Measurements from ENCODE around the gene LYL1.
A peak's percentile ranks its signal among the peaks of the same experiment; 100 is the strongest.

Gene LYL1

DNA sequence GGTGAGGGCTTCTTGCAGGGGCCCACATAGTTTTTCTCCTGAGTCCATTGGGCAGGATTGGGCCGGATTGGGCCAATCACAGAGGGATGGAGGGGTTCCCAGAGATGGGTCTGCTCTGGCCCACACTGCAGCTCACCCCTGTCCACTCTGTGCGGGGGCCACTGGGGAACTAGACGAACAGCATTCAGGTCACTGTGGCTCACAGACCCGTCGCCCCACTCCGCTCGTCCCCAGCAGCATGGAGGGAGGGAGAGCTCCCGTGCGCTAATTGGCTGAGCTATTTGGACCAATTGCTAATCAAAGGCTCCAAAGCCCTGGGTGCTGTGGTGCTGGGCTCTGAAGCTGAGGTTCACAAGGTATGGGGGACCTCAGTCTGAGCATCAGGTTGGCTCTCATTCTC, 26.7 kb upstream of the LYL1 start:
- no peak for DNase-seq (ENCODE audit: low spot score)

DNA sequence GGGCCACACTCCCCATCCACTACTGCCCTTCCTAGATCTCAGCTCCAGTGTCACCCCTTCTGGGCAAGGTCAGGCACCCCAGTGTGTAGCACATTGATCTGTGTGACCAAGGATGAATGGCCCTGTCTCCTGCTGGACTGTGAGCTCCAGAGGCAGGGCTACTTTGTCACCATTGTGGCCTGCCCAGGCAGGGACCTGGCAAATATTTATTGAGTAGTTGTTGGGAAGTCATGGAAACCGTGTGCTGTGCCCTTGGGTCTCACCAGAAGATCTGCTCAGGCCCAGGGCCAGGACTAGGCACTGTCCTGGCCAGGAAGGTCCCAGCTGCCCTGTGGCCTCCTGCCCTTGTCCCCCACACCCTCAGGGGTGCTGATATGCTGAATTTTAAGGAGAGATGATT, 25.9 kb upstream of the LYL1 start:
- DNase-seq (ENCODE audit: low spot score) = no peak

GRCh38 chr19:13127811-13128575, 25.3 kb upstream of the LYL1 start:
- no peak for DNase-seq (ENCODE audit: low spot score)

- DNase-seq (ENCODE audit: low spot score) = no peak
These were observed 24.4 kb upstream of the LYL1 start for GRCh38 chr19:13127051-13127450.

GRCh38 chr19:13122980-13123957, 20.6 kb upstream of the LYL1 start:
- DNase-seq (ENCODE audit: low spot score) = no peak

- no peak for DNase-seq (ENCODE audit: low spot score)
These were observed 19.7 kb upstream of the LYL1 start for GRCh38 chr19:13122275-13122878.

GRCh38 chr19:13121551-13122274, 19.1 kb upstream of the LYL1 start:
- DNase-seq (ENCODE audit: low spot score) = no peak

GRCh38 chr19:13120817-13121216, 18.2 kb upstream of the LYL1 start:
- no peak for DNase-seq (ENCODE audit: low spot score)

GRCh38 chr19:13120031-13120430, 17.4 kb upstream of the LYL1 start:
- no peak for DNase-seq (ENCODE audit: low spot score)

DNA sequence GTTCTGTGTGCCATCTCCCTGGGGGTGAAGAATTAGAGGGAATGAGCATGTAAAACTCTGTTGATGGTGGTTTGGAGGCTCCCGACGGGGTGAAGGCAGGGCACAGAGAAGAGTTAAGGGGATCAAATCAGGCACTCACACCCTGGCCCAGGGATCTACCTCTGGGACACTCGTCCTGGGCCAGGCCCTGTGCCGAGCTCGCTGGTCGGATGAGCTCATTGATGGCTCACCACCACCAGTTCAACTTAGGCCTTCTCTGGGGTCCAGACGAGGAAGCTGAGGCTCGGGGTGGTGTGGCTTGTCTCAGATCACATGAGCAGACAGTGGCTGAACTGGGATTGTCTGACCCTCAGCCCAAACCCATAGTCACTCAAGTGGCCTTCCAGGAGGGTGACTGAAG, 17.0 kb upstream of the LYL1 start:
- DNase-seq (ENCODE audit: low spot score) = no peak

DNA sequence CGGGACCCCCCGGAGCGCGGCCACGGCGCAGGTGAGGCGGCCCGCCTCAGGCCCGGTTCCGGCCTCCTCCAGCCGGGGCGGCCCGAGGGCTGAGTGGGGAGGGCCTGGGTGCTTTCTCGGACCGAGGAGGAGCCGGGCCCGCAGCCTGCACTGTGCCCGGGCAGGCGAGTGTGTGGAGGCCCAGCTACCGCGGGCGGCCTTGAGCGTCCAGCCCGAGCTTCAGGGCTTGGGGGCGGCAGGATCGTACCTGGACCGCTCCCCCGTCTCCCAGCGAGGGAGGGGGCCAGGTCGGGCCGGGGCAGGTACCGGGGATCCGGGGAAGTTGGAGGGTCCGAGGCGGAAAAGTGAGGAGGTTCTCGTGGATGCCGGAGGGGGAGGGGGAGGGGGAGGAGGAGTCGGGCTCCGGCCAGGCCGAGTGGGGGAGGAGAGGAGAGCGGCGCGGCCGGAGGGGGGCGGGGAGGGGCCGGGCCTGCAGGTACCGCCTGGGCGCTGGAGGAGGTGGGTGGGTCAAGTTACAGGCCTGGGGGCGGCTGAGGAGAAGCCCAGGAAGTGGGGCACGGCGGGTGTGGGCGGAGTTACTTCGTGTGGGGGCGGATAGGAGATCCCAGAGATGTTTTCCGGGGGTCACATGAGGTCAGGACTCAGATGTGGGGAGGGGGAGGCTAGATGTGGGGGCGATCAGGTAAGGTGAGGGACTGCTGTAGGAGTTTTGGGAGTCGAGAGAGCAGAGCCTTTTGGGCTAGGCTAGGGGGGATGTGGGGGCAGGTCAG, 16.0 kb upstream of the LYL1 start:
- peak; percentile 43 for DNase-seq (ENCODE audit: low spot score)

DNA sequence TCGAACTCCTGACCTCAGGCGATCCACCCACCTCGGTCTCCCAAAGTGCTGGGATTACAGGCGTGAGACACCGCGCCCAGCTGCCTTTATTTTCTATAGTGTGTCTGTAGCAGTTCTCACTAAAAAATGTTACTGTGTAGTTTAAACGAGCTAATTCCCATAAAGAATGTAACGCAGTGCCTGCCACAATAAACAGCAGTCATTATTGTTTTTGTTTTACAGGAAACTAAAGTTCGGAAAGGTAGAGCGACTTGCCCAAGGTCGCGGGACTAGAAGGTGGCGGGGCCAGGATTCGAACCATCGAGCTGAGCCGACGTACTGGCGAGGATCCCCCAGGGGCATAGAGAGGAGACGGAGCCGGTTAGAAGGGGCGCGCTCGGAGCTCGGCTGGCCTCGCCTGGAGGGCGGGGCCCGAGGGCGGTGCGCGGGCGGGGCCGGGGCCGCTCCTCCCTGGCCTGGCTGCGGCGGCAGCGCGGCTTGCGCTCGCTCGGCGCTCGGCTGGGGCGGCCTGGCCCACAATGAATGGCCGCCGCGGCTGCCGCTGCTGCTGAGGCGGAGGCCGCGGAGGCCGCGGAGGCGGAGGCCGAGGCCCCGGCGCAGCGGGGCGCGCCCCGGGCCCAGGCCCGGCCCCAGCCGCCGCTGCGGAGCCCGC, 15.2 kb upstream of the LYL1 start, which contains the start of gene NACC1:
TSS of gene NACC1 (plus strand) at position 493 of the 652 bp plus-strand sequence. CDS start 16,944 bp downstream, outside the sequence.
- peak; percentile 94 for DNase-seq (ENCODE audit: low spot score)

- no peak for DNase-seq (ENCODE audit: low spot score)
These were observed 14.6 kb upstream of the LYL1 start for GRCh38 chr19:13117176-13117771.

DNA sequence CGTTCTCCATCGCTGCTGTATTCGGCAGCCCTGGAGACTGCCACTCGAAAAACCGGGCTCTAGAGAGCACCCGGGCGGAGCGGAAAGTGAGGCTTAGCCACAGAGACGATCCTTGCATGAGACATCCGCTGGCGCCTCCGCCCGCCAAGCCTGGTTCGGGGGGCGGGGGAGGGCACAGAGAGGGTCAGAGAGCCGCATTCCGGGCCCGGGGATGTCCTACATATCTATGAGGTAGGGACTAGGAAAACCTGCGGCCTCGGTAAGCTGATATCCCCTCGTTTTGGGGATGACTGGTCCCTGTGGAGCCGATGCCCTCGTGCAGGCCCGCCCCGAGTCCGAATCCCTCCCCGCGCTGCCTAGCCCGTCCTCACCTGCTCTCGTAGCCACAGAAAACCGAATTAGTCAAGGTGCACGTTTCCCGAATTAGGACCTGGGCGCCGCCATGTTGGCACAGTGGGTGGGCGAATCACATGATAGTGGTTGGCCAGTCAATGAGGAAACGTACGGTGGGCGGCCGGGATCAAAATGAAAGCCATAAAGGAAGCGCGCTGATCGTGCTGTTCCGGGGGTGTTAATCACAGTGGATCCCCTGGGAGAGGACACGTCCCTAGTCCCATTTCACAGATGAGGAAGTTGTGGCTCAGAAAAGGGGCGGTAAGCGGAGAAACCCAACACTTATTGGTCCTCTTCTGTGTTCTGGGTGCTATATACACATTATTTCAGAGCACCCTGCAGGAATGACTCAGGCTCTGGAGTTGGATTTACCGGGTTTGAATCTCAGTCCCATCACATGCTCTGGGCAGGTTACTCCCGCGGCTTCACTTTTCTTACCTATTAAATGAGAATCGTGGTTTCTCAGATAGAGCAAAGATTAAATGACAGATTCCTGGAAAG, 13.9 kb upstream of the LYL1 start, which contains the start of gene TRMT1:
TSS of gene TRMT1 (minus strand) at position 459 of the 894 bp plus-strand sequence. CDS start at position 118, 341 bp downstream.
- DNase-seq (ENCODE audit: low spot score) = peak; percentile 95

- no peak for DNase-seq (ENCODE audit: low spot score)
These were observed 13.3 kb upstream of the LYL1 start for GRCh38 chr19:13115936-13116281.

DNA sequence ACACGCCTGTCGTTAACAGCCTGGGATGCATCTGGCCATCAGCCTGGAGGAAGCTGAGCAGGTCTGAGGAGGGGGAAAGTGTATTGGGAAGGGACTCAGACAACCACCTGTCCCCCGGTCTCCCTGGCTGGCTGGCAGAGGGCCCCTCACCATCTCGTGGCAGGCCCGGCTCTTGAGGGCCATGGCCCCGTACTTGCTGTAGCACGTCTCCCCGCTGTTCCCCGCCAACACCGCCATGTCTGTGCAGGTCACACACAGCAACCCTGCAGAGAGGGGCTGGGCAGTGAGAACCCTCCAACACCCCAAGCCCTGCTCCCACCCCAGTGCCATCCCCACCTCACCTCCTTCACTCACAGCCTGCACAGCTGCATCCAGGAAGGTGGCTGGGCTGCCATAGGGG, 9.9 kb upstream of the LYL1 start:
- DNase-seq (ENCODE audit: low spot score) = no peak

GRCh38 chr19:13110099-13110610, 7.5 kb upstream of the LYL1 start:
- no peak for DNase-seq (ENCODE audit: low spot score)

DNA sequence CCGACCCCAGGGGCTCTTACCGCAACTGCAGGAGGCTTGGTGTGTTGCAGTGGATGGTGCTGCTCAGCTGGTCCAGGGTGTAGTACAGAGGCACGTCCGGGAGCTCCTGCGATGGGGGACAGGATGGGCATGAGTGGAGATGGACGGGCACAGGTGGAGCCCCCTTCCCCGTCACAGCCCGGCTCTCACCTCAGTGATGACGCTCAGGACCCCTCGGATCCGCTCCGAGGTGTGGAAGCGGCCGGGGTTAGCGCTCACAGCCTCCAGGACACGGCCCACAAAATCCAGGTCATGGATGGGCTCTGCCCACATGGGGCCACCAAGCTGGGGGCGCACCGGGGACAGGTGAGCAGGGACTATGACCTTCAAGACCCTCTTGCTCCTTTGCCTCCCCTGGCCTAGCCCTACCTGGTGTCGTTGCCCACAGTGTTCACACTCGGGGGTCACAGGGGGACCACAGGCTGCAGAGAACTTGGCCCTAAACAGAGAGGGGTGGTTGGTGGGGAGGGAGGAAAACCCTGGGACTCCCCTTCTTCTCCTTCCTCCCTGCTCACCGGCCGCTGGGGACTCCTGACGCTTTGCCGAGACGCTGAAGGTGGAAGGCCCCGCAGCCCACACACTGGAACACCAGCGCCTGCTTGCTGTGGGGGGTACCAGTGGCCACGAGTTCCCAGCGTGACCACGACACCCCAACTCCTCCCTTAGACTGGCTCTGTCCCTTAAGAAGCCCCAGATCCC, 6.9 kb upstream of the LYL1 start:
- no peak for DNase-seq (ENCODE audit: low spot score)

All from SW480 (cell line).